CD14-positive monocyte (primary cell): ENCODE data around the gene ARHGAP21. TPM values are rescaled to one million over a fixed set of nuclear protein-coding genes. Genes with fewer than 3 reads are reported as not detected.

Experiments used
- DNase-seq, 3 donors: peaks; one replicate each; pipeline ENCODE4 v3.0.0-alpha.2; 2011 to 2022
- H2AFZ ChIP-seq: 2 replicates; pipeline ENCODE4 v1.6.0; 2012; ENCODE audit warnings: mild to moderate bottlenecking, low read depth, low read length, inconsistent platforms; ENCODE audit not compliant: insufficient read depth, poor library complexity, severe bottlenecking
- H3K27ac ChIP-seq, 2 donors: 1 replicate in 1 of 2; 2 replicates in 1 of 2; pipeline ENCODE4 v1.5.1; 2012 to 2013; ENCODE audit warnings: low read length in 2 of 2, control low read depth in 1 of 2, inconsistent platforms in 1 of 2, low read depth in 1 of 2, mild to moderate bottlenecking in 1 of 2
- H3K27me3 ChIP-seq, 2 donors: one replicate each; pipeline versions ENCODE4 v1.6.0 to v1.6.1; 2011 to 2013; ENCODE audit warnings: low read length in 2 of 2; ENCODE audit not compliant: control insufficient read depth in 2 of 2, insufficient read depth in 2 of 2
- H3K36me3 ChIP-seq, 2 donors: replicated peaks in 1 of 2; 1 replicate in 1 of 2; 2 replicates in 1 of 2; pipeline versions ENCODE4 v1.5.1 to v1.6.1; 2012 to 2013; ENCODE audit warnings: low read length in 2 of 2, control low read depth in 1 of 2, inconsistent platforms in 1 of 2, mild to moderate bottlenecking in 1 of 2; ENCODE audit not compliant: insufficient read depth in 2 of 2, control insufficient read depth in 1 of 2
- H3K4me1 ChIP-seq, 2 donors: 1 replicate in 1 of 2; 2 replicates in 1 of 2; pipeline versions ENCODE4 v1.5.1 to v1.6.1; 2012 to 2013; ENCODE audit warnings: low read length in 2 of 2, control low read depth in 1 of 2, inconsistent platforms in 1 of 2, mild to moderate bottlenecking in 1 of 2, moderate library complexity in 1 of 2; ENCODE audit not compliant: insufficient read depth in 2 of 2, control insufficient read depth in 1 of 2
- H3K4me2 ChIP-seq: replicated peaks from 2 replicates; pipeline ENCODE3; 2012; ENCODE audit warnings: low read length, moderate library complexity, mild to moderate bottlenecking; ENCODE audit not compliant: poor library complexity, severe bottlenecking; ENCODE audit errors: extremely low read depth
- H3K4me3 ChIP-seq, 3 experiments: fragments of 200-600 bp in 1 of 3; sonication (generic) in 1 of 3; replicated peaks in 1 of 3; 1 replicate in 2 of 3; 2 replicates in 1 of 3; pipeline ENCODE4 v1.5.1; 2011 to 2013; ENCODE audit warnings: low read length in 3 of 3, mild to moderate bottlenecking in 3 of 3, control low read depth in 2 of 3, low read depth in 2 of 3, inconsistent platforms in 1 of 3, moderate library complexity in 1 of 3
- H3K79me2 ChIP-seq: 2 replicates; pipeline ENCODE4 v1.6.0; 2012; ENCODE audit warnings: mild to moderate bottlenecking, control low read depth, inconsistent platforms, low read length, moderate library complexity; ENCODE audit not compliant: insufficient read depth
- H3K9ac ChIP-seq: 2 replicates; pipeline ENCODE4 v1.6.0; 2017; ENCODE audit warnings: low read length, mild to moderate bottlenecking; ENCODE audit not compliant: insufficient read depth, poor library complexity, severe bottlenecking
- H3K9me3 ChIP-seq, 2 donors: replicated peaks in 1 of 2; 1 replicate in 1 of 2; 2 replicates in 1 of 2; pipeline versions ENCODE4 v1.5.1 to v1.6.1; 2012 to 2013; ENCODE audit warnings: low read length in 2 of 2, control low read depth in 1 of 2; ENCODE audit not compliant: control insufficient read depth in 1 of 2, insufficient read depth in 1 of 2
- H4K20me1 ChIP-seq: 2 replicates; pipeline ENCODE4 v1.6.0; 2012; ENCODE audit warnings: mild to moderate bottlenecking, low read length, control low read depth, moderate library complexity; ENCODE audit not compliant: insufficient read depth
- H3K27ac Mint-ChIP-seq, 7 donors: one replicate each; pipeline ENCODE4 v1.8.0; 2020; ENCODE audit warnings: mild to moderate bottlenecking in 7 of 7, mixed read lengths in 7 of 7, moderate library complexity in 6 of 7, inconsistent platforms in 2 of 7
- H3K27me3 Mint-ChIP-seq, 3 donors: one replicate each; pipeline ENCODE4 v1.8.0; 2021 to 2022; ENCODE audit warnings: low read depth in 3 of 3, mild to moderate bottlenecking in 3 of 3, mixed read lengths in 3 of 3, moderate library complexity in 3 of 3, inconsistent platforms in 1 of 3
- H3K36me3 Mint-ChIP-seq, 2 donors: one replicate each; pipeline ENCODE4 v1.8.0; 2020; ENCODE audit warnings: mixed read lengths in 2 of 2, inconsistent platforms in 1 of 2, mild to moderate bottlenecking in 1 of 2
- H3K4me1 Mint-ChIP-seq: one replicate; pipeline ENCODE4 v1.8.0; 2020; ENCODE audit warnings: mild to moderate bottlenecking, mixed read lengths
- H3K4me3 Mint-ChIP-seq, 2 donors: one replicate each; pipeline ENCODE4 v1.8.0; 2020; ENCODE audit warnings: mild to moderate bottlenecking in 2 of 2, mixed read lengths in 2 of 2, moderate library complexity in 1 of 2
- H3K9me3 Mint-ChIP-seq, 7 donors: one replicate each; pipeline ENCODE4 v1.8.0; 2020 to 2022; ENCODE audit warnings: mixed read lengths in 7 of 7, mild to moderate bottlenecking in 6 of 7, moderate library complexity in 6 of 7, inconsistent platforms in 2 of 7
- CTCF ChIP-seq: fragments of 200-600 bp; IDR thresholded peaks from one replicate; pipeline ENCODE4 v1.8.0; 2022; ENCODE audit warnings: antibody characterized with exemption, mild to moderate bottlenecking
- WGBS: methylation state at CpG from one replicate; pipeline ENCODE4 v1.1.5; 2013; ENCODE audit warnings: missing lambda C conversion rate; ENCODE audit not compliant: insufficient coverage; 5-methylcytosine and 5-hydroxymethylcytosine counted together
- intact Hi-C, 2 donors: fragments of 100-400 bp; cut with micrococcal nuclease; formaldehyde crosslinking; loops; one replicate each; pipeline versions ENCODE4 v1.15.0 to v1.15.1; 2023
- polyA plus RNA-seq, 3 donors: library from polyadenylated mRNA; depleted of rRNA in 1 of 3; unstranded in 2 of 3; stranded (reverse) in 1 of 3; fragments of 300-500 nt in 2 of 3; fragments of >200 nt in 1 of 3; fragmentation: Illumina TruSeq in 2 of 3; gene quantifications; 1 replicate in 2 of 3; 2 replicates in 1 of 3; pipeline ENCODE4 v1.2.3, GENCODE V29; 2012 to 2021

ARHGAP21 gene
- polyA plus RNA-seq, 3 donors: 2.1 to 20.0 (median 3.4) TPM

- no peaks in the 10 kb centered on the region for H3K27me3 ChIP-seq
- intact Hi-C loops: no loop called here
- H3K36me3 ChIP-seq: no peaks in the 10 kb centered on the region
- DNase-seq: peak in 1 of 3 donors; percentile 15
- peak; percentile 71 for TF ChIP-seq CTCF
- H3K9me3 Mint-ChIP-seq: peaks cover 0 to 6% (median 3%) of the 10 kb centered on the region in 7 donors
- H3K4me2 ChIP-seq: no peak overlapping the region
- H2AFZ ChIP-seq: no peak overlapping the region
- WGBS: 35% methylated on average over 10 of the region's 24 CpGs
- H3K4me1 Mint-ChIP-seq: peaks cover 3% of the 10 kb centered on the region
- no peaks in the 10 kb centered on the region for H3K4me1 ChIP-seq
- no peak overlapping the region for H3K4me3 ChIP-seq
- no peak overlapping the region for H3K27ac ChIP-seq
- peaks cover 0 to 5% (median 1%) of the 10 kb centered on the region in 3 donors for H3K27me3 Mint-ChIP-seq
- no peak overlapping the region for H3K27ac Mint-ChIP-seq
- no peaks in the 10 kb centered on the region for H3K79me2 ChIP-seq
- H4K20me1 ChIP-seq: no peaks in the 10 kb centered on the region
- H3K9me3 ChIP-seq: no peaks in the 10 kb centered on the region
- no peaks in the 10 kb centered on the region for H3K36me3 Mint-ChIP-seq
- no peak overlapping the region for H3K9ac ChIP-seq
- no peak overlapping the region for H3K4me3 Mint-ChIP-seq
These were observed 166.6 kb downstream of the ARHGAP21 start for GRCh38 chr10:24556750-24557742.

- intact Hi-C loops: no loop called here
These were observed 167.4 kb downstream of the ARHGAP21 start for GRCh38 chr10:24556126-24556749.

More at GRCh38 chr10:24556126-24556749, 167.4 kb downstream of the ARHGAP21 start:
- Mint-ChIP-seq H3K9me3 (peaks cover 0 to 6% (median 3%) of the 10 kb centered on the region in 7 donors), H3K27me3 (peaks cover 0 to 5% (median 1%) of the 10 kb centered on the region in 3 donors), H3K36me3 (no peaks in the 10 kb centered on the region), H3K4me1 (peaks cover 3% of the 10 kb centered on the region), H3K27ac (no peak overlapping the region), H3K4me3 (no peak overlapping the region)
- Histone ChIP-seq H3K27ac (no peak overlapping the region), H3K36me3 (no peaks in the 10 kb centered on the region), H3K9me3 (no peaks in the 10 kb centered on the region), H3K79me2 (no peaks in the 10 kb centered on the region), H3K27me3 (no peaks in the 10 kb centered on the region), H3K4me3 (no peak overlapping the region), H4K20me1 (no peaks in the 10 kb centered on the region), H3K4me1 (no peaks in the 10 kb centered on the region), H3K4me2 (no peak overlapping the region), H3K9ac (no peak overlapping the region), H2AFZ (no peak overlapping the region)
- DNase-seq: no peak
- 88% methylated on average over 2 of the region's 4 CpGs for WGBS
- TF ChIP-seq CTCF: no peak
